Muscle of leg (tissue), 16 donors: Measurements from ENCODE around the gene NPR3. TPM values are rescaled to one million over a fixed set of nuclear protein-coding genes. Genes with fewer than 3 reads are reported as not detected.
A peak's percentile ranks its signal among the peaks of the same experiment; 100 is the strongest.

ENCODE experiments used
- DNase-seq: peaks from one replicate; pipeline ENCODE4 v3.0.0; 2013
- H3K27ac ChIP-seq: one replicate; pipeline ENCODE4 v1.5.1; 2013; ENCODE audit warnings: mild to moderate bottlenecking, low read length, control low read depth
- H3K27me3 ChIP-seq: one replicate; pipeline ENCODE4 v1.6.1; 2013; ENCODE audit warnings: low read length; ENCODE audit not compliant: control insufficient read depth, insufficient read depth
- H3K36me3 ChIP-seq: one replicate; pipeline ENCODE4 v1.6.1; 2013; ENCODE audit warnings: low read length; ENCODE audit not compliant: control insufficient read depth, insufficient read depth
- H3K4me1 ChIP-seq: one replicate; pipeline ENCODE4 v1.6.1; 2013; ENCODE audit warnings: low read length; ENCODE audit not compliant: control insufficient read depth, insufficient read depth
- H3K4me3 ChIP-seq: one replicate; pipeline ENCODE4 v1.5.1; 2013; ENCODE audit warnings: low read length, control low read depth
- H3K9me3 ChIP-seq: replicated peaks from 2 replicates; pipeline ENCODE4 v1.6.1; 2013; ENCODE audit warnings: low read depth, low read length; ENCODE audit not compliant: control insufficient read depth
- WGBS: methylation state at CpG from one replicate; pipeline ENCODE4 v1.1.5; 2013; ENCODE audit warnings: missing lambda C conversion rate; ENCODE audit not compliant: insufficient coverage; 5-methylcytosine and 5-hydroxymethylcytosine counted together
- long read RNA-seq, 11 donors: transcript quantifications; one replicate each; lab custom pipeline, GENCODE V29; 2026
- polyA plus RNA-seq, 8 donors: library from polyadenylated mRNA; unstranded; fragments of 120-200 nt; gene quantifications; one replicate each; pipeline versions ENCODE4 v1.2.1 to v1.2.3, GENCODE V29; 2013; ENCODE audit warnings: inconsistent platforms in 1 of 8, low replicate concordance in 1 of 8; ENCODE audit not compliant: insufficient read length in 8 of 8, insufficient read depth in 1 of 8
- total RNA-seq: library from RNA; stranded (reverse); fragments of 120-200 nt; gene quantifications from one replicate; pipeline ENCODE4 v1.2.4, GENCODE V29; 2013

NPR3 gene
- total RNA-seq = 14.3 TPM
- 10 to 100 TPM; 11.8 to 21.1 (median 15.5) TPM for polyA plus RNA-seq
- long read RNA-seq, donor 1, full-length matches to known transcripts = 3 of 3 reads
- long read RNA-seq, donor 1, partial matches to known transcripts = 0 of 3 reads
- long read RNA-seq, donor 1, other reads (novel, unspliced or antisense) = 0 of 3 reads
- long read RNA-seq, donor 2, full-length matches to known transcripts = 2 of 2 reads
- long read RNA-seq, donor 2, partial matches to known transcripts = 0 of 2 reads
- long read RNA-seq, donor 2, other reads (novel, unspliced or antisense) = 0 of 2 reads
- long read RNA-seq, donor 3, partial matches to known transcripts = 0 of 4 reads
- long read RNA-seq, donor 3, other reads (novel, unspliced or antisense) = 0 of 4 reads
- long read RNA-seq, donor 4, full-length matches to known transcripts = 2 of 2 reads
- long read RNA-seq, donor 4, partial matches to known transcripts = 0 of 2 reads
- long read RNA-seq, donor 4, other reads (novel, unspliced or antisense) = 0 of 2 reads
- long read RNA-seq, donor 5, full-length matches to known transcripts = 10 of 10 reads
- long read RNA-seq, donor 5, partial matches to known transcripts = 0 of 10 reads
- long read RNA-seq, donor 5, other reads (novel, unspliced or antisense) = 0 of 10 reads
- long read RNA-seq, donor 6, full-length matches to known transcripts = 9 of 9 reads
- long read RNA-seq, donor 6, partial matches to known transcripts = 0 of 9 reads
- long read RNA-seq, donor 6, other reads (novel, unspliced or antisense) = 0 of 9 reads
- long read RNA-seq, donor 7, full-length matches to known transcripts = 7 of 7 reads
- long read RNA-seq, donor 7, partial matches to known transcripts = 0 of 7 reads
- long read RNA-seq, donor 7, other reads (novel, unspliced or antisense) = 0 of 7 reads
- long read RNA-seq, donor 8, full-length matches to known transcripts = 5 of 5 reads
- long read RNA-seq, donor 8, partial matches to known transcripts = 0 of 5 reads
- long read RNA-seq, donor 8, other reads (novel, unspliced or antisense) = 0 of 5 reads
- long read RNA-seq, donor 9, full-length matches to known transcripts = 6 of 6 reads
- long read RNA-seq, donor 9, partial matches to known transcripts = 0 of 6 reads
- long read RNA-seq, donor 9, other reads (novel, unspliced or antisense) = 0 of 6 reads
- long read RNA-seq, donor 10, full-length matches to known transcripts = 16 of 16 reads
- long read RNA-seq, donor 10, partial matches to known transcripts = 0 of 16 reads
- long read RNA-seq, donor 10, other reads (novel, unspliced or antisense) = 0 of 16 reads
- long read RNA-seq, donor 11, full-length matches to known transcripts = 3 of 3 reads
- long read RNA-seq, donor 11, partial matches to known transcripts = 0 of 3 reads
- long read RNA-seq, donor 11, other reads (novel, unspliced or antisense) = 0 of 3 reads

DNA sequence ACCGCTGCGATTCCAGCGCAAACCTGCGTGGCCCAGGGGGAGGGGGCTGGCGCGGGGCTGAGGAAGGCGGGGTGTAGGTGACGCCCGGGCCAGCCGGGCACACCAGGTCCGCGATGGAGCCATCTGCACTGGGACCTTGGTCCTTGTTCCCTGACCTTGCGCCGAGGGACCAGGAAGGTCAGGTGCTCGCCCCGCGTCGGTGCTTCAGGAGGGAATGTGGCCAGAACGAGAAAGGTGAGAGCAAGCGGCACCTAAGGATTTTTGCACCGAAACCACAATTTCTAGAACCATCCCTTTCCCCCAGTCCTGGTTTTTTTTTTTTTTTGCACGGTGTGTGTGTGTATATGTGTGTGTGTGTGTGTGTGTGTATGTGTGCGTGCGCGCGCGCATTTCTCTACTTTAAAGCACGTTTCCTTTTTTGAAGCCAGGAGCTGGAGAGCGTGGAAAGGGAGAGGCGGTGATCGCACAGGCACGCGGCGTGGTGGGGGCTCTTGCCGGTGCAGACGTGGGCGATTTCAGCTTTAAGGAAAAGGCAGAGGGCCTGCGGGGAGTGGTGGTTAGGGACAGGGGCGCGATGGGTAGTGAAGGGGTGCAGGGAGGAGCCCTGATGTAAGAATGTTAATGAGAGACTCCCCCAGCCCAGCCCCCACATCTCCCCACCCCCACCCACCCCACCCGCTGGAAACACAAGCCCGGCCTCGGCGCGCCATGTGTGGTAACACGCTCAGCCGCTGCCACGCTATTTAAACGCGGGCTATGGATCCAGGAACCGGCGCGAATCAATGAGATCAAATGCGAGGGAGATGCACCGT lies at the start of gene NPR3:
NPR3 (plus strand) TSS at position 772 of the 812 bp plus-strand sequence. CDS start 456 bp downstream, outside the sequence.
- H3K27ac ChIP-seq = peak within 1 kb of the TSS; percentile 82
- DNase-seq = peak; percentile 56
- H3K27me3 ChIP-seq = peaks cover 58% of the 10 kb centered on the region
- peak within 1 kb of the TSS; percentile 69 for H3K4me3 ChIP-seq
- no peaks in the 10 kb centered on the region for H3K9me3 ChIP-seq
- WGBS = 0% methylated on average over 23 of the region's 55 CpGs
- peaks cover 35% of the 10 kb centered on the region for H3K4me1 ChIP-seq
- H3K36me3 ChIP-seq = no peaks in the 10 kb centered on the region

GRCh38 chr5:32664523-32664922 lies 46.6 kb upstream of the NPR3 start:
- no peak for DNase-seq
- Histone ChIP-seq H3K9me3 (no peaks in the 10 kb centered on the region), H3K27ac (no peak overlapping the region), H3K4me1 (no peaks in the 10 kb centered on the region), H3K36me3 (no peaks in the 10 kb centered on the region), H3K27me3 (peaks cover 2% of the 10 kb centered on the region), H3K4me3 (no peak overlapping the region)
- 92% methylated on average over 7 of the region's 8 CpGs for WGBS

GRCh38 chr5:32668552-32668951 lies 42.6 kb upstream of the NPR3 start:
- Histone ChIP-seq H3K4me3 (no peak overlapping the region), H3K36me3 (no peaks in the 10 kb centered on the region), H3K4me1 (no peaks in the 10 kb centered on the region), H3K27me3 (peaks cover 2% of the 10 kb centered on the region), H3K27ac (no peak overlapping the region), H3K9me3 (peaks cover 12% of the 10 kb centered on the region)
- no peak for DNase-seq
- 89% methylated on average over 7 of the region's 11 CpGs for WGBS

- Histone ChIP-seq H3K36me3 (no peaks in the 10 kb centered on the region), H3K4me3 (no peak overlapping the region), H3K27ac (no peak overlapping the region), H3K9me3 (peaks cover 12% of the 10 kb centered on the region), H3K27me3 (no peaks in the 10 kb centered on the region), H3K4me1 (no peaks in the 10 kb centered on the region)
- 93% methylated on average over 2 of the region's 12 CpGs for WGBS
- DNase-seq = no peak
Measured at GRCh38 chr5:32673272-32673671, 37.8 kb upstream of the NPR3 start.

DNA sequence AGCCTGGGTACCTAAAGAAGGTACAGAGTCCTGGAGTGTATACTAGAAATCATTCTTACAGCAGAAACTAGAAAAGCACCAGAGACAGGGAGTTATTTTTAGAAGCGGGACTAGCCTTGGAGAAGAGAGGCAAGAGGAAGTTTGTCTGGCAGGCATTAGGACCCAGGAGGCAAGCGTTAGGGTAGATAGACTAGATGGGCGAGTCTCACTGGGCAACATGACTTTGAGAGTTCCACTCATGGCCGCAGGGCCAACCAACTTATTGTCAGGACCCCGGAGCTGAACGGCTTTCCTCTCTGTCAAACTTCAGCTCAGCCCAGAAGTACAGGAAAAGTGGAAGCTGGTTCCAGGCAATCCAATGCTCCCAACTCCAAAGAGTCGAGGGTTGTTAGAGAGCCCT lies 34.1 kb upstream of the NPR3 start:
- no peak for DNase-seq
- no peaks in the 10 kb centered on the region for H3K36me3 ChIP-seq
- no peaks in the 10 kb centered on the region for H3K27me3 ChIP-seq
- H3K9me3 ChIP-seq = peaks cover 5% of the 10 kb centered on the region
- no peak overlapping the region for H3K4me3 ChIP-seq
- WGBS = 72% methylated on average over 6 of the region's 7 CpGs
- no peak overlapping the region for H3K27ac ChIP-seq
- no peaks in the 10 kb centered on the region for H3K4me1 ChIP-seq

- 95% methylated on average over 5 of the region's 11 CpGs for WGBS
- Histone ChIP-seq H3K4me3 (no peak overlapping the region), H3K4me1 (no peaks in the 10 kb centered on the region), H3K9me3 (peaks cover 2% of the 10 kb centered on the region), H3K27me3 (no peaks in the 10 kb centered on the region), H3K36me3 (no peaks in the 10 kb centered on the region), H3K27ac (no peak overlapping the region)
- no peak for DNase-seq
Measured at GRCh38 chr5:32678472-32678871, 32.6 kb upstream of the NPR3 start.

DNA sequence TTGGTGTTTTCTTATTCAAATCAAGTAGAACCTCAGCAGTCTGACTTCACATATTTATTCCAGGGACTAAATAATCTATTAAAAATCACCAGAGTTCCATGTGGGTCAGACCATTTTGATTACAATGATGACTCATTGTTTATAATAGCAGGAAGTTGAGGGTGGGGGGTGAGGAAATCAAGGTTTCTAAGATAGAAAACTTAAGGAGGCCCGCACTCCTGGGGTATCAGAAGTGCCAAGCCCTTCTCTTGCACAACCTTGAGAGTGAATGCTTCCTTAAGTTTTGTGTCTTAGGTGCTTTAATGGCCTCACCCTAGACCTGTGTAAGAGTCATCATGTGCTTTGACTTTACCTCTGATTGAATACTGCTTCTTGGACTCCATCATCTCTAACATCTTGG lies 31.9 kb upstream of the NPR3 start:
- Histone ChIP-seq H3K36me3 (no peaks in the 10 kb centered on the region), H3K27ac (no peak overlapping the region), H3K9me3 (peaks cover 8% of the 10 kb centered on the region), H3K4me1 (no peaks in the 10 kb centered on the region), H3K27me3 (no peaks in the 10 kb centered on the region), H3K4me3 (no peak overlapping the region)
- 57% methylated on average over 1 of the region's 1 CpG for WGBS
- no peak for DNase-seq

GRCh38 chr5:32680183-32680582 lies 30.9 kb upstream of the NPR3 start:
- Histone ChIP-seq H3K9me3 (peaks cover 14% of the 10 kb centered on the region), H3K27ac (no peak overlapping the region)
- 90% methylated on average over 2 of the region's 2 CpGs for WGBS

DNA sequence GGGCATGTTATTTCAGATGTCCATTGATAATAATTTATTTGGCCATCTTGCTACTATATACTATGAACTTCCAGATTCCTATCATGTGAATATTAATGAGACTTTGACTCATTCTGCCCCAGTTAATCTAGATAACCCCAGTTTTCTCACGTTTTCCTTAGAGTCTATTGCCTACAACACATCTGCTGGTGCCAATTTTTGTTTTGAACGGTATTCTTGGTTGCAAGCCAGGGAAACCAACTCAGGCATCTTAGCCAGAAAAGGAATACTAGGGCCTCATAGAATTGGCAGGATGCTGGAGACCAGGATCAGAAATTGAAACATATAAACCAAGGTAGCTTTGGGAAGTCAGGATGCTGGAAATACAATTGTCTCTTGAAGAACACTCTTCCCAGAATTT lies 28.0 kb upstream of the NPR3 start:
- peaks cover 4% of the 10 kb centered on the region for H3K4me1 ChIP-seq
- no peaks in the 10 kb centered on the region for H3K27me3 ChIP-seq
- H3K36me3 ChIP-seq = no peaks in the 10 kb centered on the region
- H3K4me3 ChIP-seq = no peak overlapping the region
- 14% methylated on average over 1 of the region's 2 CpGs for WGBS
- H3K27ac ChIP-seq = no peak overlapping the region
- H3K9me3 ChIP-seq = peaks cover 14% of the 10 kb centered on the region
- DNase-seq = no peak

More at GRCh38 chr5:32680183-32680582, 30.9 kb upstream of the NPR3 start:
- no peak for DNase-seq
- Histone ChIP-seq H3K27me3 (no peaks in the 10 kb centered on the region), H3K4me1 (no peaks in the 10 kb centered on the region), H3K36me3 (no peaks in the 10 kb centered on the region), H3K4me3 (no peak overlapping the region)
